Testis (tissue), 2 donors: ENCODE data around the gene METAP2.

Experiments used
- CTCF ChIP-seq, 3 experiments: fragments of 450-650 bp in 2 of 3; fragments of 200-600 bp in 1 of 3; sonication (generic) in 1 of 3; IDR thresholded peaks; one replicate each; pipeline ENCODE4 v1.5.1; 2016 to 2019; ENCODE audit warnings: antibody characterized with exemption in 3 of 3, mild to moderate bottlenecking in 2 of 3, moderate library complexity in 1 of 3
- POLR2A ChIP-seq: fragments of 450-650 bp; IDR thresholded peaks from one replicate; pipeline ENCODE4 v1.6.1; 2017; ENCODE audit warnings: antibody characterized with exemption, mild to moderate bottlenecking, moderate library complexity

GRCh38 chr12:95551913-95552516 is 78.1 kb downstream of the METAP2 start:
- no peak for TF ChIP-seq CTCF (IDR thresholded peaks at IDR 0.05)
- no peak for TF ChIP-seq POLR2A
